Epithelial cell of umbilical artery (primary cell): ENCODE results near the gene MTERF4. TPM values are rescaled to one million over a fixed set of nuclear protein-coding genes. Genes with fewer than 3 reads are reported as not detected.

Experiments used
- total RNA-seq: library from RNA; depleted of rRNA; stranded (reverse); fragments of >200 nt; gene quantifications from 2 replicates; pipeline ENCODE4 v1.2.3, GENCODE V29; 2014

Gene MTERF4
- 23.4 and 37.4 TPM in 2 replicates for total RNA-seq

GRCh38 chr2:241102239-241102803 is at the start of gene MTERF4:
MTERF4 (minus strand) TSS chr2:241102287; CDS start chr2:241102273, 14 bp downstream.

GRCh38 chr2:241149925-241150659 is 48.0 kb upstream of the MTERF4 start, which contains the start of gene PPP1R7:
PPP1R7 (plus strand) TSS chr2:241150467; CDS start chr2:241150496, 29 bp downstream.

GRCh38 chr2:241148891-241149674 is 47.0 kb upstream of the MTERF4 start, which contains the start of gene PASK:
PASK (minus strand) TSS chr2:241149472; CDS start chr2:241143032, 6,440 bp downstream.

Other genes starting within 250 kb of the MTERF4 start
- not detected in 2 replicates for gene AGXT, start 233.5 kb downstream of the MTERF4 start, total RNA-seq
- gene MAB21L4, start 206.1 kb downstream of the MTERF4 start, total RNA-seq = not detected in 2 replicates
- gene CROCC2, start 196.0 kb downstream of the MTERF4 start, total RNA-seq = not detected in 2 replicates
- gene SNED1, start 103.7 kb downstream of the MTERF4 start, total RNA-seq = 4.0 and 6.2 TPM in 2 replicates
- 6.2 TPM in 2 replicates for gene PASK, start 47.2 kb upstream of the MTERF4 start, total RNA-seq
- gene PPP1R7, start 48.2 kb upstream of the MTERF4 start, total RNA-seq = 43.5 and 71.7 TPM in 2 replicates
- gene ANO7, start 86.4 kb upstream of the MTERF4 start, total RNA-seq = 0.15 and 0.65 TPM in 2 replicates
- gene HDLBP, start 213.4 kb upstream of the MTERF4 start, total RNA-seq = 480 and 682 TPM in 2 replicates
- 438 and 487 TPM in 2 replicates for gene SEPTIN2, start 213.6 kb upstream of the MTERF4 start, total RNA-seq